IMR-90 (cell line): ENCODE results near the gene NFILZ.

Experiments
- POLR2A ChIP-seq: IDR thresholded peaks from 2 replicates; pipeline ENCODE4 v1.6.1; 2012; ENCODE audit warnings: mild to moderate bottlenecking, low read depth, low read length
- SMC3 ChIP-seq: fragments of 150-350 bp; IDR thresholded peaks from 2 replicates; pipeline ENCODE4 v1.6.1; 2016; ENCODE audit warnings: low read depth, mild to moderate bottlenecking, antibody characterized with exemption, low read length, moderate library complexity
- TF ChIP-seq, protein P1 (sequence below): conservative IDR thresholded peaks from 2 replicates; pipeline ENCODE4 v1.5.1; 2012; ENCODE audit warnings: mild to moderate bottlenecking, low read depth, low read length, improper control_type of control experiment

DNA sequence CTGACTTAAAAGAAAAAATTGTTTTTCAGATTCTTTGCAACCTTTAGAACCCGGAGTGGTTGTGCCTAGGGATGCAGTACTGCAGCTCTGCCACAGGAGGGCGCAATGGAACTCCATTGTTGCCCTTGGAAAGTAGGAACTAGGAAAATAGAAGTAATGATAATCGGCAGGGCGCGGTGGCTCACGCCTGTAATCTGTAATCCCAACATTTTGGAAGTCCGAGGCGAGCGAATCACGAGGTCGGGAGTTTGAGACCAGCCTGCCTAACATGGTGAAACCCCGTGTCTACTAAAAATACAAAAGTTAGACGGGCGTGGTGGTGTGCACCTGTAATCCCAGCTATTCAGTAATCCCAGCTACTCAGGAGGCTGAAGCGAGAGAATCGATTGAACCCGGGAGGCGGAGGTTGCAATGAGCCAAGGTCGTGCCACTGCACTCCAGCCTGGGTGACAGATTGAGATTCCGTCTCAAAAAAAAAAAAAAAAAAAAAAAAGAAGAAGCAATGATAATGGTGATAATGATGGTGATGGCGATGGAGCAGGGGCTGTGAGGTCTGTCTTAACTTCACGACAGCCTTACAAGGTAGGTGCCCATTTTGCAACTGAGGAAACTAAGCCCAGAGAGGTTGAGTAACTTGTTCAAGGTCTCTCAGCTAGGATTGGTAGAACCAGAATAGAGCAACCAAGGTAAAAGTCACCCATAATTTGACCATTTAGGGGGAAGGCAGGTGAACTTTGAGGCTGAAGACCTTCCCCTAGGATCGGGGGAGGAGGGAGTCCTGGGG, 14.4 kb upstream of the NFILZ start:
- TF ChIP-seq, protein P1, sequence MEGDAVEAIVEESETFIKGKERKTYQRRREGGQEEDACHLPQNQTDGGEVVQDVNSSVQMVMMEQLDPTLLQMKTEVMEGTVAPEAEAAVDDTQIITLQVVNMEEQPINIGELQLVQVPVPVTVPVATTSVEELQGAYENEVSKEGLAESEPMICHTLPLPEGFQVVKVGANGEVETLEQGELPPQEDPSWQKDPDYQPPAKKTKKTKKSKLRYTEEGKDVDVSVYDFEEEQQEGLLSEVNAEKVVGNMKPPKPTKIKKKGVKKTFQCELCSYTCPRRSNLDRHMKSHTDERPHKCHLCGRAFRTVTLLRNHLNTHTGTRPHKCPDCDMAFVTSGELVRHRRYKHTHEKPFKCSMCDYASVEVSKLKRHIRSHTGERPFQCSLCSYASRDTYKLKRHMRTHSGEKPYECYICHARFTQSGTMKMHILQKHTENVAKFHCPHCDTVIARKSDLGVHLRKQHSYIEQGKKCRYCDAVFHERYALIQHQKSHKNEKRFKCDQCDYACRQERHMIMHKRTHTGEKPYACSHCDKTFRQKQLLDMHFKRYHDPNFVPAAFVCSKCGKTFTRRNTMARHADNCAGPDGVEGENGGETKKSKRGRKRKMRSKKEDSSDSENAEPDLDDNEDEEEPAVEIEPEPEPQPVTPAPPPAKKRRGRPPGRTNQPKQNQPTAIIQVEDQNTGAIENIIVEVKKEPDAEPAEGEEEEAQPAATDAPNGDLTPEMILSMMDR, result peak; percentile 92
- TF ChIP-seq POLR2A (no peak), SMC3 (peak; percentile 70)
